Measurements from ENCODE around the gene DND1.
A peak's percentile ranks its signal among the peaks of the same experiment; 100 is the strongest.

The DND1 gene

DNA sequence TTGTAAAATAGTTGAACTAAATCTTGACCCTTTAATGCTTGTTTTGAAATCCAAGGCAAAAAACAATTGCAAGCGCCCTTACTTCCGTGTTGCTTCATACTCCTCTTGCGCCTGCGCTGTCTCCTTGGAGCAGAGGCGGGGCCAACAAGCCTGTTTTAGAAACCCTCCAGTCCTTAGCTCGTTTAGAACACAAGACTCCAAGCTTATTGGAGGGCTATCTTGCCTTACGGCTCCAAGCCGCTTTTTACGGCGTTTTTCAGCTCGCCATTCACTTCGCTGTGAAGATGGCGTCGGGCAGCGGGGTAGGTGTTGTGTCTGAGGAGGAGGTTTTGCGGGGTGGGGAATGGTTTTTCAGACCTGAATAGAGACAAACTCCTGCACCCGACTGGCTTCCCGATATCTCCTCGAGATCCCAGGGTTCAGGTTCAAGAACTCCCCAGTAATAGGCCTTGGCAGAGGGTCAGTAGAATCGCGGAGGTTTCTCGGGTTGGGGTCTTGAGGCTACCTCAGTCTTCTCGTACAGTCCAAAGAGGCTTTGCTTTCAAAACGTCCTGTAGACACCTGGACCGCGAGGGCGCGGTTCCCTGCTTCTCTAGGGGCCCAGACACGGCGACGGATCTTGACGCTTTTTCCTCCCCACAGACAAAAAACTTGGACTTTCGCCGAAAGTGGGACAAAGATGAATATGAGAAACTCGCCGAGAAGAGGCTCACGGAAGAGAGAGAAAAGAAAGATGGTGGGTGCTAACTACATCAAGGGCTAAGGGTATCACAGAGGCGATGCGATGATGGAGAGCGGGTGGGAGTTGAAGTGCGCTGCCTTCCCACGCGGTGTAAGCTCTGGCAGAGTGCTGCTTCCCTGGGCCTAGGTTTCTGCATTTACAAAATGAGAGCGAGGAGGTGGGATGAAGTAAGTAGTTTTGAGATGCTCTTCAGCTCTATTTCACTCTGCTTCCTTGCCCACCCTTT is 27.1 kb upstream of the DND1 start, which contains the start of gene ZMAT2:
Gene ZMAT2 (plus strand): TSS at position 271 of the 968 bp plus-strand sequence. CDS start 14 bp downstream, at position 285.
- peak within 1 kb of the TSS; percentile 59 for H3K27ac ChIP-seq (ENCODE audit: low read depth, low read length, severe bottlenecking)
- H3K4me1 ChIP-seq (ENCODE audit: control insufficient read depth, insufficient read depth, low read length, poor library complexity, severe bottlenecking) = no peaks in the 10 kb centered on the region
- WGBS, 2 experiments (ENCODE audit: insufficient coverage in 2 of 2) = 3 to 6% methylated on average over 21 to 28 of the region's 44 CpGs
- peak within 1 kb of the TSS; percentile 91 for H3K4me3 ChIP-seq (ENCODE audit: extremely low read depth, insufficient read depth, low read length, poor library complexity, severe bottlenecking)
- peaks cover 89% of the 10 kb centered on the region for H3K36me3 ChIP-seq (ENCODE audit: control insufficient read depth, insufficient read depth, low read length)
- no peaks in the 10 kb centered on the region for H3K9me3 ChIP-seq (ENCODE audit: control insufficient read depth, low read length)

DNA sequence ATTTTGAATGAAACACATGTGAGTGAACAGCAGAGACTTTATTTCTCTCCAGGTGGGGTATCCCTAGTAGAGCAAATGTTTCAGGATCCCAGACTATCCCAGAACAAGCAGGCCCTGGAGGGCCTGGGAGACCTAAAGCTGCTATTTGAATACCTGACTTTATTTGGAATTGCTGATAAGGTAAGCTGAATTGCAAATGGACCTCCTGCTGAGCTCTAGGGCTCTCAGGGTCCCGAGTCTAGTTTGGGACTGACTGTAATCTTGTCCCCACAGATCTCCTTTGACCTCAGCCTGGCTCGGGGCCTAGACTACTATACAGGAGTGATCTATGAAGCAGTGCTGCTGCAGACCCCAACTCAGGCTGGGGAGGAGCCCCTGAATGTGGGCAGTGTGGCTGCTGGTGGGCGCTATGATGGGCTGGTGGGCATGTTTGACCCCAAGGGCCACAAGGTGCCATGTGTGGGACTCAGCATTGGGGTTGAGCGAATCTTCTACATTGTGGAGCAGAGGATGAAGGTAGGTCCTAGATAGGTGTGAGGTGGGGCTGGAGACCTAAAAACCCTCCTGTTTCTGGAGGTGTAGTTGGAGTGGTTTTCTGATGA is 23.6 kb upstream of the DND1 start:
- no peak overlapping the region for H3K4me3 ChIP-seq (ENCODE audit: extremely low read depth, insufficient read depth, low read length, poor library complexity, severe bottlenecking)
- 86 to 94% methylated on average over 4 of the region's 4 CpGs for WGBS, 2 experiments (ENCODE audit: insufficient coverage in 2 of 2)
- H3K36me3 ChIP-seq (ENCODE audit: control insufficient read depth, insufficient read depth, low read length) = peaks cover 80% of the 10 kb centered on the region
- H3K27ac ChIP-seq (ENCODE audit: low read depth, low read length, severe bottlenecking) = no peak overlapping the region
- no peaks in the 10 kb centered on the region for H3K9me3 ChIP-seq (ENCODE audit: control insufficient read depth, low read length)
- H3K4me1 ChIP-seq (ENCODE audit: control insufficient read depth, insufficient read depth, low read length, poor library complexity, severe bottlenecking) = no peaks in the 10 kb centered on the region

DNA sequence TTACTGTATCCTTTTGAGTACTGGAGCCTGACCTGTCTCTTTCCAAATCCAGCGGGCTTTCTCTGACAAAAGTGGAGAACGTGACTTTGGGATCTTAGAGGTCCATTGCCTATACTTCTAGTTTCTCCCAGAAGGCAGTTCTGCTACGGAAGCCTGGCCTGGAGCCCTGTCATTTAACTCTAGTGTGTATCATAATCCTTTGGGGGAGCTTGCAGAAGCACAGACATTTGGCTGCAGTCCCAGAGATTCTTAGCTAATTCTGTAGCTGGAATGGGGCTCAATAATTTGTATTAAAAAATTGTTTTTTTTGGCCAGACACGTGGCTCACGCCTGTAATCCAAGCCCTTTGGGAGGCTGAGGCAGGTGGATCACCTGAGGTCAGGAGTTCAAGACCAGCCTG is 20.9 kb upstream of the DND1 start:
- 92 to 96% methylated on average over 1 to 5 of the region's 5 CpGs for WGBS, 2 experiments (ENCODE audit: insufficient coverage in 2 of 2)
- Histone ChIP-seq H3K36me3 (ENCODE audit: control insufficient read depth, insufficient read depth, low read length) (peaks cover 71% of the 10 kb centered on the region), H3K9me3 (ENCODE audit: control insufficient read depth, low read length) (no peaks in the 10 kb centered on the region), H3K4me3 (ENCODE audit: extremely low read depth, insufficient read depth, low read length, poor library complexity, severe bottlenecking) (no peak overlapping the region), H3K27ac (ENCODE audit: low read depth, low read length, severe bottlenecking) (no peak overlapping the region), H3K4me1 (ENCODE audit: control insufficient read depth, insufficient read depth, low read length, poor library complexity, severe bottlenecking) (peaks cover 2% of the 10 kb centered on the region)

DNA sequence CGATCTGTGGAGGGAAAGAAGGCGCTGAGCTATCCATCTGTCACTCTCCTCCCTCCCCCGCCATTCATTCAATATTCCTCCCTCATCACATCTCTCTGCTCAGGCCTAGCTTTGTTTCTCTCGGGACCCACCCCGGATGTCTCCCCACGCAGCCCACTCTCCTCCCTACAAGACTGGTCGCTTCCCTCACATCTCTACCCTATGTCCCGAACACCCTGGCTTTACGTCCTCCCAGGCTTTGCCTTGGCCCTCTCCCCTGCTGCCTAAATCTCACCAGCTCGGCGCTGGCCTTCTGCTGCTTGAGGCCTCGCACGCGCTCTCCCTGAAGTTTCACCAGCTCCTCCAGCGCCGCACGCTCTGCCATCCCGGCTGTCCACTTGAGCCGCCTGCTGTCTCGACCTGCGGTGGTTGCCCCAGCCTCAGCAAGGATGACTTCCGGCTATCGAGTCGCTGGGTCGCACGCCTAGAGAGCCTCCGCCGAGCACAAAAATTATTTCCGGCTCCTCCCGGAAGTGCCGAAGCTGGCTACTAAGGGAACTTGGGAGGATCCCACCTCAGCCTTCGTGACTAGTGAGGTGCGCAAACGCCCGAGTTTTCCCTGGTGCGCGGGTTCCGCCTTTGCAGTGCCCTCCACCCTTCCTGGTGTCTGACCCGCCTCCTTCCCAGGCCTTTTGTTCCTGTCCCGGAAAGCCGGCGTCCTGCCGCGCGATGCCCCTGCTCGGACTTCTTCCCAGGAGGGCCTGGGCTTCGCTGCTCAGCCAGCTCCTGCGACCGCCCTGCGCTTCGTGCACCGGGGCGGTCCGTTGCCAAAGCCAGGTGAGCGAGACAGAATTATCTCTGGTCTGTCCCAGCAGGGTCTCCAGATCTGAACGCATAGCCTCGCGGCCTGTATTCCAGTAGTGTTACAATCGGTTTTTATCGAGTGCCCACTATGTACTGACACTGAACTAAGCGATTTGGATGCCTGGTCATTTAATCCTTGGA is 17.9 kb upstream of the DND1 start, which contains the start of the genes HARS1 and HARS2:
Gene HARS1 (minus strand): TSS at position 430 of the 984 bp plus-strand sequence. CDS start 66 bp downstream, at position 364.
Gene HARS2 (plus strand): TSS at position 515 of the 984 bp plus-strand sequence. CDS start 194 bp downstream, at position 709.
- Histone ChIP-seq H3K36me3 (ENCODE audit: control insufficient read depth, insufficient read depth, low read length) (peaks cover 65% of the 10 kb centered on the region), H3K27ac (ENCODE audit: low read depth, low read length, severe bottlenecking) (peak within 1 kb of the TSS; percentile 83), H3K4me1 (ENCODE audit: control insufficient read depth, insufficient read depth, low read length, poor library complexity, severe bottlenecking) (peaks cover 2% of the 10 kb centered on the region), H3K4me3 (ENCODE audit: extremely low read depth, insufficient read depth, low read length, poor library complexity, severe bottlenecking) (peak within 1 kb of the TSS; percentile 80), H3K9me3 (ENCODE audit: control insufficient read depth, low read length) (no peaks in the 10 kb centered on the region)
- WGBS, 2 experiments (ENCODE audit: insufficient coverage in 2 of 2) = 0 to 1% methylated on average over 59 to 60 of the region's 61 CpGs

DNA sequence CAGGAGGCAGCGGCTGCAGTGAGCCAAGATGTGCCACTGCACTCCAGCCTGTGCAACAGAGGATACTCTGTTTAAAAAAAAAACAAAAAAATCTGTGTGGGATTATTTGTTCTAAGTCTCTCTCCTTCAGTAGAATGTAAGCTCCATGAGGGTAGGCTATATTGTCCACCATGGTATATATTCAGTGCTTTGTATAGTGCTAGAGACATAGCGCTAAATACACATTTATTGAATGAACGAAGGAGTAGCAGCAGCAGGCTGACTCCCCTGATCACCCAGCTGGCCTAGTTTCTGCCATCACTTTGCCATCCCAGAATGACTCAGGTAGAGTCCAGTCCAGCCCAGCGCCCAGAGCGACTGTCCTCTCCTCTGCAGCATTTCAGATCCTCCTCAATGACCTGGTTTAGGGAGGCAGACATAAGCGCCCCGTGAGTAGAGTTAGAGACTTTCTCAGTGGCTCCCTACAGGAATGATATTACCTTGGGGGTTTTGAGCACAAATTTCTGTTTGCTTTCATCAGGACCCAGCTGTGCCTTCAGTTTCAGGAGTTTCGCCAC is 17.1 kb upstream of the DND1 start:
- H3K4me3 ChIP-seq (ENCODE audit: extremely low read depth, insufficient read depth, low read length, poor library complexity, severe bottlenecking) = peak overlapping the region; percentile 80
- WGBS, 2 experiments (ENCODE audit: insufficient coverage in 2 of 2) = 65 to 71% methylated on average over 6 to 8 of the region's 8 CpGs
- no peaks in the 10 kb centered on the region for H3K9me3 ChIP-seq (ENCODE audit: control insufficient read depth, low read length)
- peaks cover 2% of the 10 kb centered on the region for H3K4me1 ChIP-seq (ENCODE audit: control insufficient read depth, insufficient read depth, low read length, poor library complexity, severe bottlenecking)
- peaks cover 57% of the 10 kb centered on the region for H3K36me3 ChIP-seq (ENCODE audit: control insufficient read depth, insufficient read depth, low read length)
- peak overlapping the region; percentile 83 for H3K27ac ChIP-seq (ENCODE audit: low read depth, low read length, severe bottlenecking)

DNA sequence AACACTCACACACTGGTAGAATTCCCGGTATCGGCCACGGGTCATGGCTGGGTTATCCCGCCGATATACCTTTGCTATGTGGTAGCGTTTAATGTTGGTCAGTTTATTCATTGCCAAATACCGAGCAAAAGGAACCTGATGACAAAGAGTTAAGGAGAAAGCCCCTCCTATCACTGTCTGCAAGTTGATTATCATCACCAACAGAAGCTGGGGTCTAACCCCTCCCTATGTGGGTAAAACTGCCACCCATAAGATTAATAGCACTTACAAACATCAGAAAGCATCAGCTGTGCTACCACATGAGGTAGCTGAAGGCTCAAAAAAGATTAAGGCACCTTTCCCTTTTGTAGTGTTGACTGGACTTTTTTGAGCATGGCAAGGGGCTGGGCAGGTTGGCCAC is 5.6 kb upstream of the DND1 start:
- Histone ChIP-seq H3K27ac (ENCODE audit: low read depth, low read length, severe bottlenecking) (no peak overlapping the region), H3K36me3 (ENCODE audit: control insufficient read depth, insufficient read depth, low read length) (peaks cover 94% of the 10 kb centered on the region), H3K9me3 (ENCODE audit: control insufficient read depth, low read length) (no peaks in the 10 kb centered on the region), H3K4me1 (ENCODE audit: control insufficient read depth, insufficient read depth, low read length, poor library complexity, severe bottlenecking) (no peaks in the 10 kb centered on the region), H3K4me3 (ENCODE audit: extremely low read depth, insufficient read depth, low read length, poor library complexity, severe bottlenecking) (no peak overlapping the region)
- WGBS, 2 experiments (ENCODE audit: insufficient coverage in 2 of 2) = 90% methylated on average over 4 of the region's 7 CpGs; no CpG with 5 or more reads in 1 of the 2 experiments

DNA sequence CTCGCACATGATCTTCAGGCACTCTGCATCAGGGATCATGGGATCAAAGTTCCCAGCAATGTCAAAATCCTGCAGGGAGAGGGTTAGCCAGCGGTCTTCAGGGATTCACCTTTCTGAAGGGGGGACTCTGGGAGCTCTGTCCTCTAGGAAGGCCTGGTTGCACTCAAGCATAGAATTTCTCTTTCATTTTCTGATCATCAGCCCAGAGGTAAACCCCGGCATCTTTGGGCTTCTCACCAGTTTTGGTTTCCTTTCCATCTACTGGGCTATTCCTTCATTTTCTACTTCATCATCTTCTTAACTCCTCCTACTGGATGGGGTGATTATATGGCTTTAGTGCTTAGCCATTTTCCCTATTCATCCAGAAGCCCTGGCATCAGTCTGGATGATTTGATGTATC is 4.6 kb upstream of the DND1 start:
- H3K4me3 ChIP-seq (ENCODE audit: extremely low read depth, insufficient read depth, low read length, poor library complexity, severe bottlenecking) = no peak overlapping the region
- WGBS, 2 experiments (ENCODE audit: insufficient coverage in 2 of 2) = 94 to 97% methylated on average over 3 of the region's 3 CpGs
- H3K36me3 ChIP-seq (ENCODE audit: control insufficient read depth, insufficient read depth, low read length) = peaks cover 94% of the 10 kb centered on the region
- H3K4me1 ChIP-seq (ENCODE audit: control insufficient read depth, insufficient read depth, low read length, poor library complexity, severe bottlenecking) = no peaks in the 10 kb centered on the region
- H3K9me3 ChIP-seq (ENCODE audit: control insufficient read depth, low read length) = no peaks in the 10 kb centered on the region
- H3K27ac ChIP-seq (ENCODE audit: low read depth, low read length, severe bottlenecking) = no peak overlapping the region

DNA sequence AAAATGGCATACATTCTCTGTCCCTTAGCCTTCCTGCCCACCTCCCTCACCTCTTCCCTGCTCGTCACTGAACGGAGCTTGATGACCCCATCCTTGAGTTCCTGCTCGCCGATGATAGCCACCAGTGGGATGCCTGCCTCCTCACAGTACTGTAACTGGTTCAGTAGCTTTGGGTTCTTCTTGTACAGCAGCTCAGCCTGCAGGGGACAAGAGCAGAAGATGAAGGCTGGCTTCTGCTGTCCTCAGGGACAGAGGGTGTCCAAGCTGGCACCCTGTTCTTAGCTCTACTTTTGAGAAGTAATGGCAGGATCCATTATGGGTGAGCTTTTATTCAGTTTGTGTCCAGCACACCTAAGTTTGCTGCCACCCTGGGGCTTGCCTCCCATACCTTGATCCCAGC is 1.3 kb upstream of the DND1 start:
- peaks cover 84% of the 10 kb centered on the region for H3K36me3 ChIP-seq (ENCODE audit: control insufficient read depth, insufficient read depth, low read length)
- no peaks in the 10 kb centered on the region for H3K4me1 ChIP-seq (ENCODE audit: control insufficient read depth, insufficient read depth, low read length, poor library complexity, severe bottlenecking)
- WGBS, 2 experiments (ENCODE audit: insufficient coverage in 2 of 2) = 83 to 100% methylated on average over 3 to 4 of the region's 4 CpGs
- H3K27ac ChIP-seq (ENCODE audit: low read depth, low read length, severe bottlenecking) = no peak overlapping the region
- no peaks in the 10 kb centered on the region for H3K9me3 ChIP-seq (ENCODE audit: control insufficient read depth, low read length)
- H3K4me3 ChIP-seq (ENCODE audit: extremely low read depth, insufficient read depth, low read length, poor library complexity, severe bottlenecking) = no peak overlapping the region

DNA sequence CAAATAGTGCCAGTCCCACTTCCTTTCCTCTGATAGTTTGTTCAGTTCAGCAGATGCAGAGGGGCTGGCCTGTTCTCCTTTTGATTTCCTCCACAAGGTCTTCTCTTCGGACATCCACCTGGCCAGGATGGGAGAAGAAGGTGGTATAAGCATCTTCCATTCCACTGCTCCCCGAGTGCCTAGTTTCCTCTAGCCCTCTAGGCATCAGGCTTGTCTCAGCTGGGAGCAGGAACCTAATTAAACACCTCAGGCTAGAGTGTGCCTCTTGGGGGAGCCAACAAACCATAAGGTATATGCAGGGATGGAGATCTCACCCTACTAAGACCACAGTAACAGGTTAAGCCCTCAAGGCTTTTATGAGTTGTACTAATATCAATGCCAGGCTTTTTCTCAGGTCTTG is 835 bp upstream of the DND1 start:
- Histone ChIP-seq H3K36me3 (ENCODE audit: control insufficient read depth, insufficient read depth, low read length) (peaks cover 84% of the 10 kb centered on the region), H3K27ac (ENCODE audit: low read depth, low read length, severe bottlenecking) (no peak overlapping the region), H3K4me1 (ENCODE audit: control insufficient read depth, insufficient read depth, low read length, poor library complexity, severe bottlenecking) (no peaks in the 10 kb centered on the region), H3K4me3 (ENCODE audit: extremely low read depth, insufficient read depth, low read length, poor library complexity, severe bottlenecking) (no peak overlapping the region), H3K9me3 (ENCODE audit: control insufficient read depth, low read length) (no peaks in the 10 kb centered on the region)
- 82% methylated on average over 2 of the region's 2 CpGs; no CpG with 5 or more reads in 1 of the 2 experiments for WGBS, 2 experiments (ENCODE audit: insufficient coverage in 2 of 2)

Data from mesodermal cell (in vitro differentiated cells).